Activated gamma-delta T cell treated with anti-CD3 and anti-CD28 coated beads, Interleukin-2, amount 50 U/mL, for 16 hours (primary cell): ENCODE data around the gene RPUSD4.

Experiments used
- DNase-seq: peaks from one replicate; pipeline ENCODE4 v3.0.0-alpha.2; 2020; ENCODE audit warnings: low read depth

The RPUSD4 gene

GRCh38 chr11:126212089-126212660 is 725 bp upstream of the RPUSD4 start:
- DNase-seq: no peak

- no peak for DNase-seq
These were observed 597 bp downstream of the RPUSD4 start for GRCh38 chr11:126210871-126211235.

GRCh38 chr11:126207896-126208295 is 3.6 kb downstream of the RPUSD4 start:
- no peak for DNase-seq

GRCh38 chr11:126205359-126205758 is 6.1 kb downstream of the RPUSD4 start:
- DNase-seq: no peak

GRCh38 chr11:126202646-126203359 is 8.6 kb downstream of the RPUSD4 start:
- DNase-seq: no peak

- DNase-seq: no peak
These were observed 12.8 kb downstream of the RPUSD4 start for GRCh38 chr11:126198648-126199047.

- DNase-seq: no peak
These were observed 14.0 kb downstream of the RPUSD4 start for GRCh38 chr11:126197277-126197939.

- no peak for DNase-seq
These were observed 16.3 kb downstream of the RPUSD4 start for GRCh38 chr11:126195119-126195518.

GRCh38 chr11:126194121-126194543 is 17.3 kb downstream of the RPUSD4 start:
- DNase-seq: no peak

GRCh38 chr11:126193038-126193478 is 18.4 kb downstream of the RPUSD4 start:
- DNase-seq: no peak

GRCh38 chr11:126192361-126192760 is 19.1 kb downstream of the RPUSD4 start:
- DNase-seq: no peak

- DNase-seq: no peak
These were observed 19.9 kb downstream of the RPUSD4 start for GRCh38 chr11:126191379-126192073.

- no peak for DNase-seq
These were observed 20.7 kb downstream of the RPUSD4 start for GRCh38 chr11:126190792-126191191.

GRCh38 chr11:126189109-126189929 is 22.1 kb downstream of the RPUSD4 start:
- no peak for DNase-seq

GRCh38 chr11:126188332-126189108 is 22.9 kb downstream of the RPUSD4 start:
- DNase-seq: no peak

- DNase-seq: no peak
These were observed 24.5 kb downstream of the RPUSD4 start for GRCh38 chr11:126186708-126187529.

- no peak for DNase-seq
These were observed 25.3 kb downstream of the RPUSD4 start for GRCh38 chr11:126186025-126186698.

GRCh38 chr11:126185259-126186024 is 26.0 kb downstream of the RPUSD4 start:
- no peak for DNase-seq
